ENCODE results near the gene ATXN2. TPM values are rescaled to one million over a fixed set of nuclear protein-coding genes. Genes with fewer than 3 reads are reported as not detected.
A peak's percentile ranks its signal among the peaks of the same experiment; 100 is the strongest.
"Not testable (repeated sequence)": the region's sequence is repeated elsewhere in the genome, so short reads cannot be mapped to it uniquely, and the experiment has no call there.

Gene ATXN2
- total RNA-seq, 2 experiments from 2014 or later: 36.8 to 37.8 TPM

- ATAC-seq: no peak
- H3K36me3 Mint-ChIP-seq (ENCODE audit: low read depth): peaks cover 20% of the 10 kb centered on the region
- ChIA-PET CTCF (no interaction called here), POLR2A (no interaction called here)
- H3K27ac Mint-ChIP-seq: no peak overlapping the region
- H3K9me3 Mint-ChIP-seq (ENCODE audit: insufficient read depth): no peaks in the 10 kb centered on the region
- no peak overlapping the region for H3K4me3 Mint-ChIP-seq
- H3K27me3 Mint-ChIP-seq (ENCODE audit: low read depth): no peaks in the 10 kb centered on the region
- H3K4me1 Mint-ChIP-seq (ENCODE audit: low read depth): peaks cover 4% of the 10 kb centered on the region
- DNase-seq: no peak
Observed at GRCh38 chr12:111558107-111558376, 41.1 kb downstream of the ATXN2 start.

- Mint-ChIP-seq H3K4me3 (no peak overlapping the region), H3K27ac (no peak overlapping the region), H3K4me1 (ENCODE audit: low read depth) (no peaks in the 10 kb centered on the region), H3K27me3 (ENCODE audit: low read depth) (no peaks in the 10 kb centered on the region), H3K9me3 (ENCODE audit: insufficient read depth) (no peaks in the 10 kb centered on the region), H3K36me3 (ENCODE audit: low read depth) (peaks cover 20% of the 10 kb centered on the region)
- ChIA-PET POLR2A (no interaction called here), CTCF (interaction anchor here (1.4 kb wide), 1 partner anchor 10 kb away, joined by 3 read pairs; no protein-coding TSS in a partner anchor)
- DNase-seq (no peak), ATAC-seq (no peak)
Observed at GRCh38 chr12:111557271-111558106, 41.6 kb downstream of the ATXN2 start.

- H3K27me3 Mint-ChIP-seq (ENCODE audit: low read depth): no peaks in the 10 kb centered on the region
- POLR2A ChIA-PET: no interaction called here
- CTCF ChIA-PET: interaction anchor here (1.4 to 1.7 kb wide), 2 partner anchors 9 to 105 kb away, joined by 3 to 5 read pairs; no protein-coding TSS in a partner anchor
- no peak for DNase-seq
- H3K9me3 Mint-ChIP-seq (ENCODE audit: insufficient read depth): no peaks in the 10 kb centered on the region
- no peaks in the 10 kb centered on the region for H3K4me1 Mint-ChIP-seq (ENCODE audit: low read depth)
- no peak overlapping the region for H3K4me3 Mint-ChIP-seq
- H3K27ac Mint-ChIP-seq: no peak overlapping the region
- H3K36me3 Mint-ChIP-seq (ENCODE audit: low read depth): peaks cover 25% of the 10 kb centered on the region
- no peak for ATAC-seq
Observed at GRCh38 chr12:111556676-111557075, 42.4 kb downstream of the ATXN2 start.

GRCh38 chr12:111555313-111555712, 43.8 kb downstream of the ATXN2 start:
- H3K4me3 Mint-ChIP-seq; ATAC-seq; H3K9me3 Mint-ChIP-seq (ENCODE audit: insufficient read depth); H3K27me3 Mint-ChIP-seq (ENCODE audit: low read depth); DNase-seq; H3K4me1 Mint-ChIP-seq (ENCODE audit: low read depth); H3K27ac Mint-ChIP-seq; POLR2A ChIA-PET: not testable (repeated sequence)
- CTCF ChIA-PET: interaction anchor here (1.7 kb wide), 1 partner anchor 104 kb away, joined by 5 read pairs; no protein-coding TSS in a partner anchor
- peaks cover 28% of the 10 kb centered on the region for H3K36me3 Mint-ChIP-seq (ENCODE audit: low read depth)

GRCh38 chr12:111546758-111547383, 52.2 kb downstream of the ATXN2 start:
- CTCF ChIA-PET: interaction anchor here (1.1 to 2.5 kb wide), 3 partner anchors 10 to 150 kb away, joined by 3 to 8 read pairs (median 3); no protein-coding TSS in a partner anchor

GRCh38 chr12:111546171-111546570, 52.9 kb downstream of the ATXN2 start:
- ATAC-seq (no peak), DNase-seq (no peak)
- Mint-ChIP-seq H3K36me3 (ENCODE audit: low read depth) (peaks cover 31% of the 10 kb centered on the region), H3K27ac (peak overlapping the region; percentile 28), H3K4me3 (no peak overlapping the region), H3K27me3 (ENCODE audit: low read depth) (no peaks in the 10 kb centered on the region), H3K9me3 (ENCODE audit: insufficient read depth) (no peaks in the 10 kb centered on the region), H3K4me1 (ENCODE audit: low read depth) (peaks cover 13% of the 10 kb centered on the region)
- ChIA-PET POLR2A (no interaction called here), CTCF (interaction anchor here (1.1 to 2.5 kb wide), 2 partner anchors 18 to 149 kb away, joined by 3 to 8 read pairs; no protein-coding TSS in a partner anchor)

More at GRCh38 chr12:111546758-111547383, 52.2 kb downstream of the ATXN2 start:
- Mint-ChIP-seq H3K4me3 (peak overlapping the region; percentile 15), H3K27me3 (ENCODE audit: low read depth) (no peaks in the 10 kb centered on the region), H3K36me3 (ENCODE audit: low read depth) (peaks cover 34% of the 10 kb centered on the region), H3K27ac (peak overlapping the region; percentile 28), H3K4me1 (ENCODE audit: low read depth) (peaks cover 13% of the 10 kb centered on the region), H3K9me3 (ENCODE audit: insufficient read depth) (no peaks in the 10 kb centered on the region)
- POLR2A ChIA-PET: no interaction called here
- peak; percentile 72 for ATAC-seq
- no peak for DNase-seq

GRCh38 chr12:111544032-111544431, 55.1 kb downstream of the ATXN2 start:
- DNase-seq: no peak
- ChIA-PET CTCF (interaction anchor here (1.2 kb wide), 1 partner anchor 147 kb away, joined by 4 read pairs; no protein-coding TSS in a partner anchor), POLR2A (no interaction called here)
- no peak for ATAC-seq
- Mint-ChIP-seq H3K27ac (no peak overlapping the region), H3K4me1 (ENCODE audit: low read depth) (peaks cover 13% of the 10 kb centered on the region), H3K36me3 (ENCODE audit: low read depth) (peaks cover 31% of the 10 kb centered on the region), H3K4me3 (no peak overlapping the region), H3K9me3 (ENCODE audit: insufficient read depth) (no peaks in the 10 kb centered on the region), H3K27me3 (ENCODE audit: low read depth) (no peaks in the 10 kb centered on the region)

GRCh38 chr12:111532751-111533150, 66.4 kb downstream of the ATXN2 start:
- H3K4me3 Mint-ChIP-seq: no peak overlapping the region
- no peaks in the 10 kb centered on the region for H3K9me3 Mint-ChIP-seq (ENCODE audit: insufficient read depth)
- no peak overlapping the region for H3K27ac Mint-ChIP-seq
- peaks cover 7% of the 10 kb centered on the region for H3K36me3 Mint-ChIP-seq (ENCODE audit: low read depth)
- POLR2A ChIA-PET: no interaction called here
- peaks cover 3% of the 10 kb centered on the region for H3K4me1 Mint-ChIP-seq (ENCODE audit: low read depth)
- ATAC-seq: no peak
- CTCF ChIA-PET: interaction anchor here (1.0 to 7.1 kb wide), 3 partner anchors 81 to 136 kb away, joined by 4 to 109 read pairs (median 8); no protein-coding TSS in a partner anchor
- DNase-seq: no peak
- H3K27me3 Mint-ChIP-seq (ENCODE audit: low read depth): no peaks in the 10 kb centered on the region

GRCh38 chr12:111529424-111530368, 69.4 kb downstream of the ATXN2 start:
- Mint-ChIP-seq H3K9me3 (ENCODE audit: insufficient read depth) (no peaks in the 10 kb centered on the region), H3K27ac (no peak overlapping the region), H3K36me3 (ENCODE audit: low read depth) (peaks cover 9% of the 10 kb centered on the region), H3K4me1 (ENCODE audit: low read depth) (peaks cover 3% of the 10 kb centered on the region), H3K4me3 (no peak overlapping the region), H3K27me3 (ENCODE audit: low read depth) (no peaks in the 10 kb centered on the region)
- ChIA-PET POLR2A (no interaction called here), CTCF (interaction anchor here (0.7 to 7.1 kb wide), 22 partner anchors 9 to 199 kb away, joined by 3 to 109 read pairs (median 4); no protein-coding TSS in a partner anchor)
- DNase-seq (peak; percentile 73), ATAC-seq (peak; percentile 89)

- ATAC-seq: no peak
Observed at GRCh38 chr12:111523587-111524167, 75.4 kb downstream of the ATXN2 start.

GRCh38 chr12:111521801-111522200, 77.3 kb downstream of the ATXN2 start:
- POLR2A ChIA-PET: no interaction called here
- DNase-seq (no peak), ATAC-seq (no peak)
- Mint-ChIP-seq H3K4me1 (ENCODE audit: low read depth) (peaks cover 3% of the 10 kb centered on the region), H3K36me3 (ENCODE audit: low read depth) (peaks cover 14% of the 10 kb centered on the region), H3K4me3 (no peak overlapping the region), H3K27ac (no peak overlapping the region), H3K27me3 (ENCODE audit: low read depth) (no peaks in the 10 kb centered on the region), H3K9me3 (ENCODE audit: insufficient read depth) (no peaks in the 10 kb centered on the region)
- CTCF ChIA-PET: no interaction called here

More at GRCh38 chr12:111523587-111524167, 75.4 kb downstream of the ATXN2 start:
- H3K4me1 Mint-ChIP-seq (ENCODE audit: low read depth): peaks cover 3% of the 10 kb centered on the region
- DNase-seq: no peak
- no peaks in the 10 kb centered on the region for H3K27me3 Mint-ChIP-seq (ENCODE audit: low read depth)
- H3K36me3 Mint-ChIP-seq (ENCODE audit: low read depth): peaks cover 14% of the 10 kb centered on the region
- ChIA-PET CTCF (interaction anchor here (1.6 to 1.8 kb wide), 2 partner anchors 72 to 127 kb away, joined by 4 to 7 read pairs; no protein-coding TSS in a partner anchor), POLR2A (no interaction called here)
- H3K4me3 Mint-ChIP-seq: no peak overlapping the region
- H3K27ac Mint-ChIP-seq: no peak overlapping the region
- no peaks in the 10 kb centered on the region for H3K9me3 Mint-ChIP-seq (ENCODE audit: insufficient read depth)

Data from activated CD8-positive, alpha-beta T cell treated with anti-CD3 and anti-CD28 coated beads, Interleukin-2, amount 10 ng/mL, durations not matched to agents 7 days and 5 days (primary cell).